CD4-positive, alpha-beta T cell treated with Interleukin-6 at 100 ng/mL for 8 hours (primary cell): ENCODE results near the gene TTC34.
"Not testable (repeated sequence)": the region's sequence is repeated elsewhere in the genome, so short reads cannot be mapped to it uniquely, and the experiment has no call there.

Experiments
- DNase-seq: peaks from one replicate; pipeline ENCODE4 v3.0.0-alpha.2; 2020; ENCODE audit warnings: mixed read lengths, low spot score

TTC34 gene

GRCh38 chr1:2768052-2768451 lies 33.4 kb downstream of the TTC34 start:
- not testable (repeated sequence) for DNase-seq

DNA sequence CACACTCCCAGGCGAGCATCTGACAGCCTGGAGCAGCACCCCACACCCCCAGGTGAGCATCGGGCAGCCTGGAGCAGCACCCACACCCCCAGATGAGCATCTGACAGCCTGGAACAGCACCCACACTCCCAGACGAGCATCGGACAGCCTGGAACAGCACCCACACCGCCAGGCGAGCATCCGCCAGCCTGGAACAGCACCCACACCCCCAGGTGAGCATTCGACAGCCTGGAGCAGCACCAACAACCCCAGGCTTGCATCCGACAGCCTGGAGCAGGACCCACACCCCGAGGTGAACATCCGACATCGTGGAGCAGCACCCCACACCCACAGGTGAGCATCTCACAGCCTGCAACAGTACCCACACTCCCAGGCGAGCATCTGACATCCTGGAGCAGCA lies 42.1 kb downstream of the TTC34 start:
- DNase-seq: not testable (repeated sequence)

DNA sequence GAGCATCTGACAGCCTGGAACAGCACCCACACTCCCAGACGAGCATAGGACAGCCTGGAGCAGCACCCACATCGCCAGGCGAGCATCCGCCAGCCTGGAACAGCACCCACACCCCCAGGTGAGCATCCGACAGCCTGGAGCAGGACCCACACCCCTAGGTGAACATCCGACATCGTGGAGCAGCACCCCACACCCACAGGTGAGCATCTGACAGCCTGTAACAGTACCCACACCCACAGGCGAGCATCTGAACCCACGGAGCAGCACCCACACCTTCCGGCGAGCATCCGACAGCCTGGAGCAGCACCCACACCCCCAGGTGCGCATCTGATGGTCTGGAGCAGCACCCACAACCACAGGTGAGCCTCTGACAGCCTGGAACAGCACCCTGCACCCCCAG lies 44.0 kb downstream of the TTC34 start:
- not testable (repeated sequence) for DNase-seq

GRCh38 chr1:2755426-2755825 lies 46.1 kb downstream of the TTC34 start:
- not testable (repeated sequence) for DNase-seq

- not testable (repeated sequence) for DNase-seq
Measured at GRCh38 chr1:2754597-2754996, 46.9 kb downstream of the TTC34 start.

DNA sequence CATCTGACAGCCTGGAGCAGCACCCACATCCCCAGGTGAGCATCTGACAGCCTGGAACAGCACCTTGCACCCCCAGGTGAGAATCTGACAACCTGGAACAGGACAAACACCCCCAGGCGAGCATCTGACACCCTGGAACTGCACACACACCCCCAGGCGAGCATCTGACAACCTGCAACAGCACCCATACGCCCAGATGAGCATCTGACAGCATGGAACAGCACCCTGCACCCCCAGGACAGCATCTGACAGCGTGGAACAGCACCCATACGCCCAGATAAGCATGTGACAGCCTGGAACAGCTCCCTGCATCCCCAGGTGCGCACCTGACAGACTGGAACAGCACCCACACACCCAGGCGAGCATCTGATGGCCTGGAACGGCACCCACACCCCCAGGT lies 49.0 kb downstream of the TTC34 start:
- not testable (repeated sequence) for DNase-seq

- DNase-seq: not testable (repeated sequence)
Measured at GRCh38 chr1:2751866-2752265, 49.6 kb downstream of the TTC34 start.

DNA sequence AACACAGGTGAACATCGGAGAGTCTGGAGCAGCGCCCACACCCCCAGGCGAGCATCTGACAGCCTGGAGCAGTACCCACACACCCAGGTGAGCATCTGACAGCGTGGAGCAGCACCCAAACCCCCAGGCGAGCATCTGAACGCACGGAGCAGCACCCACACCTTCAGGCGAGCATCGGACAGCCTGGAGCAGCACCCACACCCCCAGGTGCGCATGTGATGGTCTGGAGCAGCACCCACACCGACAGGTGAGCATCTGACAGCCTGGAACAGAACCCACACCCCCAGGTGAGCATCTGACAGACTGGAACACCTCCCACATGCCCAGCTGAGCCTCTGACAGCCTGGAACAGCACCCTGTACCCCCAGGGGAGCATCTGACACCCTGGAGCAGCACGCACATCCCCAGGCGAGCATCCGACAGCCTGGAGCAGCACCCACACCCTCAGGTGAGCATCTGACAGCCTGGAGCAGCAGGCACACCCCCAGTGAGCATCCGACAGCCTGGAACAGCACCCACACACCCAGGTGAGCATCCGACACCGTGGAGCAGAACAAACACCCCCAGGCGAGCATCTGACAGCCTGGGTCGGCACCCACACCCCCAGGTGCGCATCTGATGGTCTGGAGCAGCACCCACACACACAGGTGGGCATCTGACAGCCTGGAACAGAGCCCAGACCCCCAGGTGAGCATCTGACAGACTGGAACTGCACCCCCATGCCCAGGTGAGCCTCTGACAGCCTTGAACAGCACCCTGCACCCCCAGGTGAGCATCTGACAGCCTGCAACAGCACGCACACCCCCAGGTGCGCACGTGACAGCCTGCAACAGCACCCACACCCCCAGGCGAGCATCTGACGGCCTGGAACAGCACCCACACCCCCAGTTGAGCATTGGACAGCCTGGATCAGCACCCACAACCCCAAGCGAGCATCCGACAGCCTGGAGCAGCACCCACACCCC lies 50.4 kb downstream of the TTC34 start:
- DNase-seq: not testable (repeated sequence)

DNA sequence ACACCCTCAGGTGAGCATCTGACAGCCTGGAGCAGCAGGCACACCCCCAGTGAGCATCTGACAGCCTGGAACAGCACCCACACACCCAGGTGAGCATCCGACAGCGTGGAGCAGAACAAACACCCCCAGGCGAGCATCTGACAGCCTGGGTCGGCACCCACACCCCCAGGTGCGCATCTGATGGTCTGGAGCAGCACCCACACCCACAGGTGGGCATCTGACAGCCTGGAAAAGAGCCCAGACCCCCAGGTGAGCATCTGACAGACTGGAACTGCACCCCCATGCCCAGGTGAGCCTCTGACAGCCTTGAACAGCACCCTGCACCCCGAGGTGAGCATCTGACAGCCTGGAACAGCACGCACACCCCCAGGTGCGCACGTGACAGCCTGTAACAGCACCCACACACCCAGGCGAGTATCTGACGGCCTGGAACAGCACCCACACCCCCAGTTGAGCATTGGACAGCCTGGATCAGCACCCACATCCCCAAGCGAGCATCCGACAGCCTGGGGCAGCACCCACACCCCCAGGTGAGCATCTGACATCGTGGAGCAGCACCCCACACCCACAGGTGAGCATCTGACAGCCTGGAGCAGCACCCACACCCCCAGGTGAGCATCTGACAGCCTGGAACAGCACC lies 51.3 kb downstream of the TTC34 start:
- not testable (repeated sequence) for DNase-seq

GRCh38 chr1:2748626-2749025 lies 52.9 kb downstream of the TTC34 start:
- not testable (repeated sequence) for DNase-seq

DNA sequence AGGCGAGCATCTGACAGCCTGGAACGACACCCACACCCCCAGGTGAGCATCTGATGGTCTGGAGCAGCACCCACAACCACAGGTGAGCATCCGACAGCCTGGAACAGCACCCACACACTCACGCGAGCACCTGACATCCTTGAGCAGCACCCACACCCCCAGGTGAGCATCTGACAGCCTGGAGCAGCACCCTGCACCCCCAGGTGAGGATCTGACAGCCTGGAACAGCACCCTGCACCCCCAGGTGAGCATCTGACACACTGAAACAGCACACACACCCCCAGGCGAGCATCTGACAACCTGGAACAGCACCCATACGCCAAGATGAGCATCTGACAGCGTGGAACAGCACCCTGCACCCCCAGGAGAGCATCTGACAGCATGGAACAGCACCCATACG lies 106.7 kb downstream of the TTC34 start:
- DNase-seq: not testable (repeated sequence)

DNA sequence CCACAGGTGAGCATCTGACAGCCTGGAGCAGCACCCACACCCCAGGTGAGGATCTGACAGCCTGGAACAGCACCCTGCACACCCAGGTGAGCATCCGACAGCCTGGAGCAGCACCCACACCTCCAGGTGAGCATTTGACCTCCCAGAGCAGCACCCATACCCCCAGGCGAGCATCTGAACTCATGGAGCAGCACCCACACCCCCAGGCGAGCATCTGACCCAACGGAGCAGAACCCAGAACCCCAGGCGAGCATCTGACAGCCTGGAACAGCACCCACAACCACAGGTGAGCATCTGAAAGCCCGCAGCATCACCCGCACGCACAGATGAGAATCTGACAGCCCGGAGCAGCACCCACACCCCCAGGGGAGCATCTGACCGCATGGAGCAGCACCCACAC lies 111.3 kb downstream of the TTC34 start:
- DNase-seq: not testable (repeated sequence)

DNA sequence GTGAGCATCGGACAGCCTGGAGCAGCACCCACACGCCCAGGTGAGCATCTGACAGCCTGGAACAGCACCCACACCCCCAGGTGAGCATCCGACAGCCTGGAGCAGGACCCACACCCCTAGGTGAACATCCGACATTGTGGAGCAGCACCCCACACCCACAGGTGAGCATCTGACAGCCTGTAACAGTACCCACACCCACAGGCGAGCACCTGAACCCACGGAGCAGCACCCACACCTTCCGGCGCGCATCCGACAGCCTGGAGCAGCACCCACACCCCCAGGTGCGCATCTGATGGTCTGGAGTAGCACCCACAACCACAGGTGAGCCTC lies 113.2 kb downstream of the TTC34 start:
- not testable (repeated sequence) for DNase-seq

DNA sequence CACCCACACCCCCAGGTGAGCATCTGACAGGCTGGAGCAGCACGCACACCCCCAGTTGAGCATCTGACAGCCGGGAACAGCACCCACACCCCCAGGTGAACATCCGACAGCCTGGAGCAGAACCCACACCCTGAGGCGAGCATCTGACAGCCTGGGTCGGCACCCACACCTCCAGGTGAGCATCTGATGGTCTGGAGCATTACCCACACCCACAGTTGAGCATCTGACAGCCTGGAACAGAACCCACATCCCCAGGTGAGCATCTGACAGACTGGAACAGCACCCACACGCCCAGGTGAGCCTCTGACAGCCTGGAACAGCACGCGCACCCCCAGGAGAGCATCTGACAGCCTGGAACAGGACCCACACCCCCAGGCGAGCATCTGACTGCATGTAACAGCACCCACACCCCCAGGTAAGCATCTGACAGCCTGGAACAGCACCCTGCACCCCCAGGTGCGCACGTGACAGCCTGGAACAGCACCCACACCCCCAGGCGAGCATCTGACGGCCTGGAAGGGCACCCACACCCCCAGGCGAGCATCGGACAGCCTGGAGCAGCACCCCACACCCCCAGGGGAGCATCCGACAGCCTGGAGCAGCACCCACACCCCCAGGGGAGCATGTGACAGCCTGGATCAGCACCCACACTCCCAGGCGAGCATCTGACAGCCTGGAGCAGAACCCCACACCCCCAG lies 113.7 kb downstream of the TTC34 start:
- peak; percentile 0 for DNase-seq

- not testable (repeated sequence) for DNase-seq
Measured at GRCh38 chr1:2687174-2687591, 114.3 kb downstream of the TTC34 start.

GRCh38 chr1:2686091-2686863 lies 115.2 kb downstream of the TTC34 start:
- DNase-seq: not testable (repeated sequence)

- DNase-seq: not testable (repeated sequence)
Measured at GRCh38 chr1:2685671-2686070, 115.8 kb downstream of the TTC34 start.

GRCh38 chr1:2684878-2685277 lies 116.6 kb downstream of the TTC34 start:
- not testable (repeated sequence) for DNase-seq

DNA sequence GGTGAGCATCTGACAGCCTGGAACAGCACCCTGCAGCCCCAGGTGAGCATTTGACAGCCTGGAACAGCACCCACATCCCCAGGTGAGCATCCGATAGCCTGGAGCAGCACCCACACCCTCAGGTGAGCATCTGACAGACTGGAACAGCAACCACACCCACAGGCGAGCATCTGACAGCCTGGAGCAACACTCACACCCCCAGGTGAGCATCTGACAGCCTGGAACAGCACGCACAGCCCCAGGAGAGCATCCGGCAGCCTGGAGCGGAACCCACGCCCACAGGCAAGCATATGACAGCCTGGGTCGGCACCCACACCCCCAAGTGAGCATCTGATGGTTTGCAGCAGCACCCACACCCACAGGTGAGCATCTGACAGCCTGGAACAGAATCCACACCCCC lies 117.5 kb downstream of the TTC34 start:
- peak; percentile 9 for DNase-seq

DNA sequence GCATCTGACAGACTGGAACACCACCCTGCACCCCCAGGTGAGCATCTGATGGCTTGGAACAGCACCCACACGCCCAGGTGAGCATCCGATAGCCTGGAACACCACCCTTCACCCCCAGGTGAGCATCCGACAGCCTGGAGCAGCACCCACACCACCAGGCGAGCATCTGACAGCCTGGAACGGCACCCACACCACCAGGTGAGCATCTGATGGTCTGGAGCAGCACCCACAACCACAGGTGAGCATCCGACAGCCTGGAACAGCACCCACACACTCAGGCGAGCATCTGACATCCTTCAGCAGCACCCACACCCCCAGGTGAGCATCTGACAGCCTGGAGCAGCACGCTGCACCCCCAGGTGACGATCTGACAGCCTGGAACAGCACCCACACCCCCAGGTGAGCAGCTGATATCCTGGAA lies 118.2 kb downstream of the TTC34 start:
- not testable (repeated sequence) for DNase-seq

DNA sequence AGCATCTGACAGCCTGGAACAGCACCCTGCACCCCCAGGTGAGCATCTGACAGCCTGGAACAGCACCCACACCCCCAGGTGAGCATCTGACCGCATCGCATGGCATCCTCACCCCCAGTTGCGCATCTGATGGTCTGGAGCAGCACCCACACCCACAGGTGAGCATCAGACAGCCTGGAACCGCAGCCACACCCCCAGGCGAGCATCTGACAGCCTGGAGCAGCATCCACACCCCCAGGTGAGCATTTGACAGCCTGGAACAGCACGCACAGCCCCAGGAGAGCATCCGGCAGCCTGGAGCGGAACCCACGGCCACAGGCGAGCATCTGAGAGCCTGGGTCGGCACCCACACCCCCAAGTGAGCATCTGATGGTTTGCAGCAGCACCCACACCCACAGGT lies 118.6 kb downstream of the TTC34 start:
- not testable (repeated sequence) for DNase-seq

GRCh38 chr1:2676726-2677125 lies 124.8 kb downstream of the TTC34 start:
- not testable (repeated sequence) for DNase-seq
